Panc1 (cell line): Measurements from ENCODE around the gene CLCN6. TPM values are rescaled to one million over a fixed set of nuclear protein-coding genes. Genes with fewer than 3 reads are reported as not detected.

Experiments
- ATAC-seq: fragments of 200-7000 bp; cut with Tn5 transposase; 2 replicates; pipeline ENCODE4 v1.9.1; 2020; ENCODE audit warnings: mild to moderate bottlenecking, moderate library complexity
- BruUV-seq: library from RNA; stranded (reverse); fragments of 400-500 nt; replicated peaks from 2 replicates; lab custom pipeline; 2021; lab: Mats Ljungman, UMichigan
- CTCF ChIA-PET: fragments of 300-600 bp; sonication (Branson Sonifier 250); formaldehyde crosslinking; loops from one replicate; lab custom pipeline; 2022; ENCODE audit warnings: antibody characterized with exemption; lab: Charles Lee
- POLR2A ChIA-PET: fragments of 300-600 bp; sonication (Branson Sonifier 250); formaldehyde crosslinking; loops from one replicate; lab custom pipeline; 2022; ENCODE audit warnings: antibody characterized with exemption; lab: Charles Lee
- DNase-seq: peaks from one replicate; pipeline ENCODE4 v3.0.0-alpha.2; 2010; ENCODE audit warnings: low read depth, low spot score
- H3K27ac ChIP-seq: 2 replicates; pipeline ENCODE4 v1.5.1; 2011; ENCODE audit warnings: mild to moderate bottlenecking, low read length, inconsistent platforms
- H3K27me3 ChIP-seq: fragments of 200-500 bp; sonication (Bioruptor generic); 2 replicates; pipeline ENCODE4 v1.6.0; 2014; ENCODE audit warnings: low read length, inconsistent platforms; ENCODE audit not compliant: control insufficient read depth, insufficient read depth
- H3K36me3 ChIP-seq: fragments of 200-500 bp; sonication (Bioruptor generic); 2 replicates; pipeline ENCODE4 v1.5.1; 2014; ENCODE audit warnings: inconsistent platforms, mild to moderate bottlenecking, low read length, moderate library complexity; ENCODE audit not compliant: control insufficient read depth, insufficient read depth
- H3K4me1 ChIP-seq: 2 replicates; pipeline ENCODE4 v1.5.1; 2011; ENCODE audit warnings: inconsistent platforms, mild to moderate bottlenecking, low read length, moderate library complexity; ENCODE audit not compliant: control insufficient read depth, insufficient read depth
- H3K4me3 ChIP-seq, 2 experiments: 2 replicates each; pipeline ENCODE4 v1.5.1; 2011 to 2012; ENCODE audit warnings: low read depth in 2 of 2, low read length in 2 of 2, mild to moderate bottlenecking in 2 of 2, inconsistent platforms in 1 of 2, moderate library complexity in 1 of 2
- H3K9me3 ChIP-seq: fragments of 200-500 bp; sonication (Bioruptor generic); 2 replicates; pipeline ENCODE4 v1.5.1; 2014; ENCODE audit warnings: low read depth, mild to moderate bottlenecking, inconsistent platforms, low read length, moderate library complexity; ENCODE audit not compliant: control insufficient read depth, insufficient read depth
- POLR2AphosphoS5 ChIP-seq: IDR thresholded peaks from 2 replicates; pipeline ENCODE4 v1.6.1; 2012; ENCODE audit warnings: mild to moderate bottlenecking, low read depth, low read length, moderate library complexity
- SIN3A ChIP-seq: IDR thresholded peaks from 2 replicates; pipeline ENCODE4 v1.6.1; 2012; ENCODE audit warnings: low read depth, mild to moderate bottlenecking, low read length, moderate library complexity, borderline replicate concordance; ENCODE audit not compliant: insufficient read depth
- TCF7L2 ChIP-seq: IDR thresholded peaks from 2 replicates; pipeline ENCODE4 v1.6.1; 2011; ENCODE audit warnings: mild to moderate bottlenecking, low read depth, low read length, inconsistent platforms
- in situ Hi-C: cut with HindIII; loops from 2 replicates; pipeline ENCODE4 v1.10.0; 2016; ENCODE audit warnings: low sequenced_read_pairs, low pct_unique_long_range_greater_than_20kb
- intact Hi-C: fragments of 100-400 bp; cut with micrococcal nuclease; formaldehyde crosslinking; loops from one replicate; pipeline ENCODE4 v1.10.0; 2022; ENCODE audit not compliant: unreplicated experiment
- total RNA-seq: library from RNA; stranded (reverse); gene quantifications from one replicate; pipeline ENCODE4 v1.2.1, GENCODE V29; 2021; ENCODE audit not compliant: unreplicated experiment
- TF ChIP-seq, protein P1 (sequence below), 2 experiments: IDR thresholded peaks; 2 replicates each; pipeline ENCODE4 v1.6.1; 2011 to 2012; ENCODE audit warnings: low read depth in 2 of 2, control low read depth in 1 of 2, low read length in 1 of 2, mild to moderate bottlenecking in 1 of 2, moderate library complexity in 1 of 2; ENCODE audit not compliant: insufficient read depth in 1 of 2
- TF ChIP-seq, protein P2 (sequence below): fragments of 450-650 bp; IDR thresholded peaks from 2 replicates; pipeline ENCODE4 v1.5.1; 2017; ENCODE audit warnings: mild to moderate bottlenecking

CLCN6 gene
- total RNA-seq, 1 experiment from 2014 or later = 23.6 TPM

DNA sequence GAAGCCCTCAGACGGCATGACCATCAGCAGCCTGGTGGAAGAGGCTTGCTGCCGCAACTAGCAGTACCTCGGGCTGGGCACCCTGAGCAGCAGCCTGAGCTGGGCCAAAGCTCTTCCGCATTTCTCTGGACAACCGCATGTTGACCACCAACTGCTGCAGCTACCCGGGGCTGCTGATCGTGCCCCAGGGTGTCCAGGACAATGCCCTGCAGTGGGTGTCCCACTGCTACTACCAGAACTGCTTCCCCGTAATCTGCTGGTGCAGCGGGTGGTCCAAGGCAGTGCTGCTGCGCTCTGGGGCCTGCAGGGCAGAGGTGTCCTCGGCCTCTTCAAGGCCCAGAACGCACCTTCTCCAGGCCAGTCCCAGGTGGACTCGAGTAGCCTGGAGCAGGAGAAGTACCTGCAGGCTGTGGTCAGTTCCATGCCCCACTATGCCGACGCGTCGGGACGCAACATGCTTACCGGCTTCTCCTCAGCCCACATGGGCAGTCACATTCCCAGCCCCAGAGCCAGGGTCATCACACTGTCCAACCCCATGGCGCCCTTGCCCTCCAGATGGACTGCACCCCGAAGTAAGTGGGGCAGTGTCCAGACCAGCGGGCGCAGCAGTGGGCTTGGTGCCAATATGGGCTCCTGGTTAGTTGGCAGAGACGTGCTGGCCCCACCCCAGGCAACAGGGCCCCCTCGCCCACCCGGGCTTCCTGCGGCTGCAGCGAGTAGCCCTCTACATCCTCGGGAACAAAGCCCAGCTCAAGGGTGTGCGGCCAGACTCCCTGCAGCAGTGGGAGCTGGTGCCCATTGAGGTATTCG, 72.3 kb downstream of the CLCN6 start:
- ATAC-seq (no peak), DNase-seq (no peak)
- no peaks in the 10 kb centered on the region for H3K9me3 ChIP-seq
- intact Hi-C loops (no loop called here), in situ Hi-C loops (no loop called here)
- no peak overlapping the region for H3K4me3 ChIP-seq
- ChIA-PET POLR2A (interaction anchor here (0.6 to 0.7 kb wide), 2 partner anchors 15 to 31 kb away, joined by 3 to 5 read pairs; no protein-coding TSS in a partner anchor), CTCF (no interaction called here)
- no peaks in the 10 kb centered on the region for H3K4me1 ChIP-seq
- H3K36me3 ChIP-seq = no peaks in the 10 kb centered on the region
- TF ChIP-seq, protein P1, sequence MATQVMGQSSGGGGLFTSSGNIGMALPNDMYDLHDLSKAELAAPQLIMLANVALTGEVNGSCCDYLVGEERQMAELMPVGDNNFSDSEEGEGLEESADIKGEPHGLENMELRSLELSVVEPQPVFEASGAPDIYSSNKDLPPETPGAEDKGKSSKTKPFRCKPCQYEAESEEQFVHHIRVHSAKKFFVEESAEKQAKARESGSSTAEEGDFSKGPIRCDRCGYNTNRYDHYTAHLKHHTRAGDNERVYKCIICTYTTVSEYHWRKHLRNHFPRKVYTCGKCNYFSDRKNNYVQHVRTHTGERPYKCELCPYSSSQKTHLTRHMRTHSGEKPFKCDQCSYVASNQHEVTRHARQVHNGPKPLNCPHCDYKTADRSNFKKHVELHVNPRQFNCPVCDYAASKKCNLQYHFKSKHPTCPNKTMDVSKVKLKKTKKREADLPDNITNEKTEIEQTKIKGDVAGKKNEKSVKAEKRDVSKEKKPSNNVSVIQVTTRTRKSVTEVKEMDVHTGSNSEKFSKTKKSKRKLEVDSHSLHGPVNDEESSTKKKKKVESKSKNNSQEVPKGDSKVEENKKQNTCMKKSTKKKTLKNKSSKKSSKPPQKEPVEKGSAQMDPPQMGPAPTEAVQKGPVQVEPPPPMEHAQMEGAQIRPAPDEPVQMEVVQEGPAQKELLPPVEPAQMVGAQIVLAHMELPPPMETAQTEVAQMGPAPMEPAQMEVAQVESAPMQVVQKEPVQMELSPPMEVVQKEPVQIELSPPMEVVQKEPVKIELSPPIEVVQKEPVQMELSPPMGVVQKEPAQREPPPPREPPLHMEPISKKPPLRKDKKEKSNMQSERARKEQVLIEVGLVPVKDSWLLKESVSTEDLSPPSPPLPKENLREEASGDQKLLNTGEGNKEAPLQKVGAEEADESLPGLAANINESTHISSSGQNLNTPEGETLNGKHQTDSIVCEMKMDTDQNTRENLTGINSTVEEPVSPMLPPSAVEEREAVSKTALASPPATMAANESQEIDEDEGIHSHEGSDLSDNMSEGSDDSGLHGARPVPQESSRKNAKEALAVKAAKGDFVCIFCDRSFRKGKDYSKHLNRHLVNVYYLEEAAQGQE (IDR thresholded peaks at IDR 0.05; ENCODE audit: insufficient read depth in 1 of 2, low read depth in 2 of 2, low read length in 1 of 2) = no peak
- TF ChIP-seq SIN3A = no peak
- no peak for TF ChIP-seq TCF7L2
- no peak for TF ChIP-seq POLR2AphosphoS5
- TF ChIP-seq, protein P2, sequence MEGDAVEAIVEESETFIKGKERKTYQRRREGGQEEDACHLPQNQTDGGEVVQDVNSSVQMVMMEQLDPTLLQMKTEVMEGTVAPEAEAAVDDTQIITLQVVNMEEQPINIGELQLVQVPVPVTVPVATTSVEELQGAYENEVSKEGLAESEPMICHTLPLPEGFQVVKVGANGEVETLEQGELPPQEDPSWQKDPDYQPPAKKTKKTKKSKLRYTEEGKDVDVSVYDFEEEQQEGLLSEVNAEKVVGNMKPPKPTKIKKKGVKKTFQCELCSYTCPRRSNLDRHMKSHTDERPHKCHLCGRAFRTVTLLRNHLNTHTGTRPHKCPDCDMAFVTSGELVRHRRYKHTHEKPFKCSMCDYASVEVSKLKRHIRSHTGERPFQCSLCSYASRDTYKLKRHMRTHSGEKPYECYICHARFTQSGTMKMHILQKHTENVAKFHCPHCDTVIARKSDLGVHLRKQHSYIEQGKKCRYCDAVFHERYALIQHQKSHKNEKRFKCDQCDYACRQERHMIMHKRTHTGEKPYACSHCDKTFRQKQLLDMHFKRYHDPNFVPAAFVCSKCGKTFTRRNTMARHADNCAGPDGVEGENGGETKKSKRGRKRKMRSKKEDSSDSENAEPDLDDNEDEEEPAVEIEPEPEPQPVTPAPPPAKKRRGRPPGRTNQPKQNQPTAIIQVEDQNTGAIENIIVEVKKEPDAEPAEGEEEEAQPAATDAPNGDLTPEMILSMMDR = no peak
- no peaks in the 10 kb centered on the region; the same call in 1 of the 2 replicates for H3K27me3 ChIP-seq
- BruUV-seq = no TSS peak
- no peak overlapping the region for H3K27ac ChIP-seq

DNA sequence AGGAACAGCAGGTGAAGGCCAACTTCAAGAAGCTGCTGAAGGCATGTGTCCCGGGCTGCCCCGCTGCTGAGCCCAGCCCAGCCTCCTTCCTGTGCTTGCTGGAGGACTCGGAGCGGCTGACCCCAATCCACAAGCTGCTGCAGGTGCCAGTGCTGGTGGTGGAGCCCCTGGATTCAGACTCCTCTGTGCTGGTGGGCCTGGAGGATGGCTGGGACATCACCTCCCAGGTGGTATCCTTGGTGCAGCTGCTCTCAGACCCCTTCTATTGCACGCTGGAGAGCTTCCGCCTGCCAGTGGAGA, 72.8 kb downstream of the CLCN6 start:
- POLR2A ChIA-PET = no interaction called here
- Histone ChIP-seq H3K27ac (no peak overlapping the region), H3K4me1 (no peaks in the 10 kb centered on the region), H3K4me3 (no peak overlapping the region), H3K27me3 (no peaks in the 10 kb centered on the region; the same call in 1 of the 2 replicates), H3K9me3 (no peaks in the 10 kb centered on the region), H3K36me3 (no peaks in the 10 kb centered on the region)
- TF ChIP-seq TCF7L2 (no peak), SIN3A (no peak)
- TF ChIP-seq, protein P2 = no peak
- TF ChIP-seq, protein P1 (IDR thresholded peaks at IDR 0.05; ENCODE audit: insufficient read depth in 1 of 2, low read depth in 2 of 2, low read length in 1 of 2) = no peak
- in situ Hi-C loops = no loop called here
- ATAC-seq (no peak), DNase-seq (no peak)
- BruUV-seq = no TSS peak
- intact Hi-C loops = no loop called here
- CTCF ChIA-PET = no interaction called here
